ENCODE data around the gene SLC18A3.

Gene SLC18A3

GRCh38 chr10:49629431-49629881 is 19.3 kb downstream of the SLC18A3 start:
- DNase-seq: no peak

DNA sequence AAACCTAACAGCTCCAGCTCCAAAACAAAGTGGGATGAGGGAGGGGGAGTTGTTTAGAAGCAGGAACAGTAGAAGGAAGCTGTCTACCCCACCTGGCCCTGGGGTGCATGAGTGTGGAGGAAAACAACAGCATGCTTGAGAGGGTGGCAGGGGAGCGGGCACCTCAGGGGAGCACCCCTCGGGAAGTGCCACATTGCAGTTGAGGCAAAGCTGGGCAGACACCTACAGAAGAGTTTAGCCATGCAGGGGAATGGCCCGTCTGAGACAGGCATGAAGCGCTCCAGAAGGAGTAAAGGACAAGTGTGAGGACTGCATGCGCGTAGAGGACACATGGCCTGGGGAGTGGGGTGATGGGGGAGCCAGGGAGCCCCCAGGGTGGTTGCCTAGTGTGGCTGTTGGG is 21.9 kb downstream of the SLC18A3 start:
- no peak for DNase-seq

GRCh38 chr10:49632406-49633317 is 22.6 kb downstream of the SLC18A3 start:
- no peak for DNase-seq

DNA sequence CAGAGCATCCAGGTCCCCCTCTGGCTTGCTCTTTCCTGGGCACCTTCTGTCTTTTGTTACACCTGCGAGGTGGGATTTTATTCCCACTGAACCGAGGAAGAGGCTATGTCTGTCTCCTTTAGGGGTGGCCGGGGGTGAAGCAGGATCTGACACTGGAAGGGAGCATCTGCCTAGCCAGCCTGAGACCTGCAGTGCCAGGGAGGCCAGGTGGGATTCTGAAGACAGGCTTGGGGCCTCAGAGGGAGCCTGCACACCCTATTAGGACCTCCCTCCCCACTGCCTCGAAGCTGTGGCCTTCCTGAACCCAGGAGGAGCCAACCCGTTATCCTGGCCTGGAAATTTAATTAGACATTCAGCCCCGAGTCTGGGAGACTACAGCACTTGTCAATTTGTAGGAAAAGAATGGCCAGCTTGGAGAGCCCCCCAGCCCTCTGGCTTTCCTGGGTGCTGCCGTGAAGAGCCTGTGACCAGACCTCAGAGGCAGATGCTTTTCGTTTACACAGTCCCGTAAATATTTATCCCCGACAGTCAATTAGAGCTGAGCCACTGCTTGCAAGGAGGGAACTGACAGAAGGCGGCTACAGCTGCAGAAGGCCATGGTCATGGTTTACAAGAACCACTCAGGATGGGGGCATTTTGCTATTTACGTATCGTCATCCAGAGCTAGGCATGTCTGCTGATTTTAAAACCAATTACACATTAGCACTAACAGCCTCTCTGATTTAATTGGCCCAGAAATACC is 23.4 kb downstream of the SLC18A3 start:
- DNase-seq: no peak

DNA sequence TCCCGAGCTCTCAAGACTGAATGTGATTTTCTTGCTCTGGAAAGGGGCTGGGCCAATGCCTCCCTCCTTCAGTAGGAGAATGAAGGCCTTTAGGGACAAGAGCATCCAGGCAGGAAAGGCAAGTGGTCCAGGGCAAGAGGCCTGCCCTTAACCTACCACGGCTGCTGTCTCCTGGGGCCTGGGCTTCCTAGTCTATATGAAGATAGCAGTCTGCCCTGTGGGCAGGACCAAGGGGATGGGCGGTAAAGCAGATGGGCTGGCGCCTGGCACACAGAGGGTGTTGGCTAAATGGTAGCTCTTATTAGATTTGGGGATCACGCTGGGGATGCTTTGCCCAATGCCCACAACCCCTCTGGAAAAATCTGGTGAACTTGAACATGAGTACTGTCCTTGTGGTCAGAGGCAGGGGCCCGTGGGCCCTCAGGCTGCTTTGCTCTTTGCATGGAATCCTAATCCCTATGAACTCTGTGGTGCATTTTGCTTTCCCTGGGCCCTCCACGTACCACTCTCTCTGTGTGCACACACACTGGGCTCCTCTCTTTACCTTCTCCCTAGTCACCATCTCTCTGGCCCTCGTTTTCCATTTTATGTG is 24.1 kb downstream of the SLC18A3 start:
- DNase-seq: no peak

- DNase-seq: no peak
These were observed 32.2 kb downstream of the SLC18A3 start for GRCh38 chr10:49642311-49642710.

DNA sequence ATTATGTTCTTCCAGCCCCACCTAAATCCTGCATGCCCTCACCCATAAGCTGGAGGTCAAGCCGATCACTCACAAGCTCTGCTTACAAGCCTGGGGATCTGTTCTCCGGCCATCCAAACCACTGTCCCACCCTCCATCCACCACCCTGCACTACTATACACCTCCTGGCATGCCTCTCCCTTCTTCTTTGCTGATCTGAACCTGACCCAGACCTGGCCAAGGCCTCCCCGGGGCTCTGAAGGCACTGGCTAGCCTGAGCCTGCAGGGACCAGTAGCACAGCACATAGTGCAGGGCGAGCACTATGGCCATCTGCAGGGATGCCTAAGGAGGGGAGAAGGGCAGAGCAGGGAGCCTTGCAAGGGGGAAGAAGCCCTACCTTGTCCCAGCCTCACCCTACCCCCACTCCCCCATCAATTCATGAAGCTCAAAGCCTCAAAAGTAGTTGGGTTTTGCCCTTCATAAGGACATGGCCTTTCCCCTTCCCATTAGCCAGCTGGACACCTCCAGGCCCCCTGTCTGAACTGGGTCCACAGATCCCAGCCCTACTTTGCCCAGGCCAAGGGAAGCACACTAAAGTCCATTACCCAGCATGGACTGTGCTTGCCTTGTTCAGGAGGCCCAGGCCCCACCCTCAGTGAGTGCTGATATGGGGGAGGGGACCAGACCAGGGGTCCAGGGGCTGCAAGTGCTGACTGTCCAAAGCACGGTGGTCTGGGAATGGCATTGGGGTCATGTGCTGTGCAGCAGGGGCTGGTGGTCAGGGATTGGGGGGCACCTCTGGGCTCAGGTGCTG is 33.3 kb downstream of the SLC18A3 start:
- no peak for DNase-seq

DNA sequence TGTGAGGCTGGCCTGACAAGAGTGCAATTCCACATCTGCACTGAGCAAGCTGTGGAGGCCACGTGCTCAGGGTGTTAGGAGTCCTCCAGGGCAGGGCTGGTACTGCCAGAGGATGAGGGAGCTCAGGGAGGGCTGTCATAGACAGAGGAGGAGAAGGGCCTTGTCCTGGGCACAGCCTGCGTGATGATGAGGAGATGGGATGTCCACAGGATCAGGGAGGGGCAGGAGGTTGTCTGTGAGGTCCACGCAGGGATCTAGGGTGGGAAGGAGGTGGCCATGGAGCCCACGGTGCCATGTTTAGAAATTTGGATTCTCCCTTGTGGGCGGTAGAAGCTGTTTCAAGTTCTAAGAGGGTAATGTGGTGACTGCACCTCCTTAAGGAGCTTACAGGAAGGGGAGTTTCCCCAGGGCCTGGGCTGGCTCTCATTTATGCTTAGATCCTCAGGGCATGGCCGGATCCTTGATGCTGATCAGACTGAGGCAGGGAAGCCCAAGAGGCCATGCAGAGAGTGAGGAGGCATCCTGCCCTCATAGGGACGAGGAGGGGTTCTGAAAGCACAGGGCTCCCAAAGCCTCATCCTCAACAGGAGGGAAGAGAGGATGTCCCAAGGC is 34.0 kb downstream of the SLC18A3 start:
- DNase-seq: no peak

GRCh38 chr10:49645417-49645816 is 35.3 kb downstream of the SLC18A3 start:
- no peak for DNase-seq

- DNase-seq: no peak
These were observed 36.1 kb downstream of the SLC18A3 start for GRCh38 chr10:49645871-49646870.

- DNase-seq: no peak
These were observed 37.4 kb downstream of the SLC18A3 start for GRCh38 chr10:49647554-49647953.

- DNase-seq: no peak
These were observed 38.1 kb downstream of the SLC18A3 start for GRCh38 chr10:49647985-49648795.

DNA sequence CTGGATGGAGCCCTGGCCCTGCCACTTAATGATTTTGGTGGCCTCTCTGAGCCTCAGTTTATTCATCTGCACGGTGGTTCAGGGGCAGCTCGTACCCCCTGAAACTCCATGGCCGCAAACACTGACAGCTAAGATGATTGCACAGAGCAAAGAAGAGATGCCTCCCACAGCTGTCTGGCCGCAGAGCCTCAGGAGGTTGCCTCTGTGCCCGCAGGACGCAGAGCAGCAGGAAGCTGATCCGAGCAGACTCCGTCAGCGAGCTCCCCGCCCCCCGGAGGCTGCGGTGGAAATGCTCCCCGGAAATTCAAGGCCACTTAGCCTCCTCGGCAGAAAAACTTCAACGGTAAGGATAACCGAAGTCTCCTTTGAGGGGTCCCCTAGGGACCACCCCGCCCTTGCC is 39.2 kb downstream of the SLC18A3 start:
- DNase-seq: no peak

GRCh38 chr10:49649936-49650723 is 40.0 kb downstream of the SLC18A3 start:
- no peak for DNase-seq

- no peak for DNase-seq
These were observed 40.6 kb downstream of the SLC18A3 start for GRCh38 chr10:49650724-49651034.

DNA sequence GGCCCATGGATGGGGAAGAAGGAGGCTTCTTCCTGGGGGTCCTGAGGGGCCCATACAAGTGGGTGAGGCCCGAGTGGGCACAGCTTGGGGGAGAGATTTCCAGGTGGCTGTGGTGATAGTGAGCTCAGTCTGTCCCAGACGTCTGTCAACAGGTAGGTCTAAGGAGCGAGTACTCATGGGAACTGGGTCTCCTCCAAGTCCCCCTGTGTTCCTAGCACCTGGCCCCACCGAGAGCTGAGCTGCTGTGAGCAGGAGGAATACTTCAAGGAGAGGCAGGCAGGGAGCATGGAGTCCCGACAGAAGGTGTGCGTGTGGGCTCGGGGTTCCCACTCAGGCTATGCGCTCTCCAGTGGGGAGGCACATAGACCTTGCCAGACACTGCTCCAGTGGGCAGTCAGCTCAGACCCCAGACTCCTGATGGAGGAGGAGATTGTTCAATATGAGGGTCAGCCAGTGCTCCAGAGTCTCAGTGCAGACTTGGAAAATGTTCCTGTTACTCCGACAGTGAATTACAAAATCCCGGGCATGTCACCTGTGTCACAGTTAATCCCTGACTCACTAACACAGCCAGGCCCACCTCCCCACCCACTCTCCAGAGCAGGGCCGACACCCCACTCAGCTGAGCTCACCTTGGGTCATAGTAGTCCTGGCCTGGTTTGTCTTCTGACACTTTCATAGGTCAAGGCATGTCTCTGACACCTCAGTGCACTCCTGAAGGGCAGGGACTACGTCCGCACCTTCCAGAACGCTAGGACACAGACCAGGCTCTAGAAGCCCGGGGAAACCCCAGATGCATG is 41.1 kb downstream of the SLC18A3 start:
- DNase-seq: no peak

- DNase-seq: no peak
These were observed 41.8 kb downstream of the SLC18A3 start for GRCh38 chr10:49651917-49652316.

DNA sequence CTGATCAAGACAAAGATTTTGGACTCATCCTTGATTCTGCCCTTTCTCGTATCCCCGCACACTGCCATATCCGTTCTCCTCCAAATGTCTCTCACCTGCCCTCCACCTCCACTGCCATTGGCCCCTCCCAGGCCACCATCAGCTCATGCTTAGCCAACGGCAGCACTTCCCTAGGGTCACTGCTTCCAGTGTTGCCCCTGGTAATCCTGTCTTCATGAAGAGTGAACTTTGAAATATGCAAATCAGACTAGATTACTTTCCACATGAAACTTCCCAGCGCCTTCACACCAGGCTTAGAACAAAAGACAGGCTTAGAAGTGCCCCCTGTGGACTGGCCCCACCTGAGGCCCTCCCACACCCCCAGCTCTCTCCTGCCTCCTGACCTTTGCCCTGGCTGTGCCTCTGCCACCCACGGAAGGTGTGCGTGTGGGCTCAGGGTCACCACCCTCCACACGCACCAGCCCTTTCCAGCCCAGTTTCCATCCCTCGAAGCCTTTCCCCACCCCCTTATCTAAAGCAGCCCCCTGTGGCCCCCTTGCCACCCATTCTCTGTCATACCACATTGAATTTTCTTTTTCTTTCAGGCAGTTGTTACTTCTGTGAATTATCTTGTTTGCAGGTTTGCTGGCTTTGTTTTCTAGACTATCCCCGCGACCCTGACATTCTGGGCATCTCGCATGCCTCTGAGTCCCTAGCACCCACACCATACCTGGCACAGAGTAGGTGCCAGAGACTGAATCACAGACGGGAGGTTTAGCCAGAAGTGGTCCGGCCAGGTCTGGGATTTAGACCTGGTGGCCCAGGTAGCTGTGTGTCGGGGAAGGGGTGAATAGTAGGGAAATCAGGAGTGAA is 42.5 kb downstream of the SLC18A3 start:
- DNase-seq: no peak
